PC-3 (cell line): ENCODE results near the gene PTPRA. TPM values are rescaled to one million over a fixed set of nuclear protein-coding genes. Genes with fewer than 3 reads are reported as not detected.

Source experiments
- ATAC-seq: fragments of 200-7000 bp; cut with Tn5 transposase; 2 replicates; pipeline ENCODE4 v1.9.1; 2020; ENCODE audit warnings: mild to moderate bottlenecking, moderate library complexity
- BruUV-seq: library from RNA; stranded (reverse); fragments of 400-500 nt; replicated peaks from 2 replicates; lab custom pipeline; 2021; lab: Mats Ljungman, UMichigan
- CTCF ChIA-PET: fragments of 300-600 bp; sonication (Branson Sonifier 250); formaldehyde crosslinking; loops from one replicate; lab custom pipeline; 2022; ENCODE audit warnings: antibody characterized with exemption; lab: Charles Lee
- POLR2A ChIA-PET: fragments of 300-600 bp; sonication (Branson Sonifier 250); formaldehyde crosslinking; loops from one replicate; lab custom pipeline; 2022; ENCODE audit warnings: antibody characterized with exemption; ENCODE audit not compliant: unreplicated experiment; lab: Charles Lee
- DNase-seq: peaks from one replicate; pipeline ENCODE4 v3.0.0-alpha.2; 2015
- H2AFZ ChIP-seq: fragments of 300-600 bp; sonication (generic); 2 replicates; pipeline ENCODE4 v1.6.0; 2016; ENCODE audit warnings: antibody characterized with exemption, low read length
- H3F3A ChIP-seq: fragments of 300-600 bp; sonication (generic); one replicate; pipeline ENCODE4 v1.6.0; 2017; ENCODE audit warnings: antibody characterized with exemption, low read length, control low read depth, mild to moderate bottlenecking; ENCODE audit not compliant: unreplicated experiment
- H3K27ac ChIP-seq: fragments of 300-600 bp; sonication (generic); 2 replicates; pipeline ENCODE4 v1.5.1; 2016; ENCODE audit warnings: mild to moderate bottlenecking, low read length
- H3K27me3 ChIP-seq: fragments of 300-600 bp; sonication (generic); 2 replicates; pipeline ENCODE4 v1.6.1; 2016; ENCODE audit warnings: low read length, mixed read lengths
- H3K36me3 ChIP-seq: fragments of 300-600 bp; sonication (generic); 2 replicates; pipeline ENCODE4 v1.6.1; 2016; ENCODE audit warnings: low read depth, mixed run types, low read length, mixed read lengths
- H3K4me1 ChIP-seq: fragments of 300-600 bp; sonication (generic); 2 replicates; pipeline ENCODE4 v1.5.1; 2016; ENCODE audit warnings: low read length; ENCODE audit not compliant: insufficient read depth
- H3K4me2 ChIP-seq: fragments of 300-600 bp; sonication (generic); 2 replicates; pipeline ENCODE4 v1.6.0; 2016; ENCODE audit warnings: low read length
- H3K4me3 ChIP-seq: fragments of 300-600 bp; sonication (generic); 2 replicates; pipeline ENCODE4 v1.5.1; 2016; ENCODE audit warnings: mild to moderate bottlenecking, low read length, mixed read lengths
- H3K79me2 ChIP-seq: fragments of 300-600 bp; sonication (generic); 2 replicates; pipeline ENCODE4 v1.6.1; 2017; ENCODE audit warnings: low read length, mixed read lengths
- H3K9ac ChIP-seq: fragments of 300-600 bp; sonication (generic); 2 replicates; pipeline ENCODE4 v1.6.0; 2016; ENCODE audit warnings: mild to moderate bottlenecking, low read length
- H3K9me2 ChIP-seq: fragments of 300-600 bp; sonication (generic); replicated peaks from 2 replicates; pipeline ENCODE4 v1.6.1; 2016; ENCODE audit warnings: mixed run types, low read length, mixed read lengths
- H3K9me3 ChIP-seq: fragments of 300-600 bp; sonication (generic); 2 replicates; pipeline ENCODE4 v1.6.1; 2016; ENCODE audit warnings: low read length, mixed read lengths
- H4K20me1 ChIP-seq: fragments of 300-600 bp; sonication (generic); 2 replicates; pipeline ENCODE4 v1.6.1; 2016; ENCODE audit warnings: low read length, mixed read lengths
- EZH2 ChIP-seq: fragments of 300-600 bp; sonication (generic); IDR thresholded peaks from one replicate; pipeline ENCODE4 v1.6.1; 2017; ENCODE audit warnings: antibody characterized with exemption, mild to moderate bottlenecking, low read length; ENCODE audit not compliant: unreplicated experiment
- EZH2phosphoT487 ChIP-seq: fragments of 300-600 bp; sonication (generic); IDR thresholded peaks from 2 replicates; pipeline ENCODE4 v1.6.1; 2018; ENCODE audit warnings: mild to moderate bottlenecking, antibody characterized with exemption, low read length, borderline replicate concordance
- intact Hi-C: fragments of 100-400 bp; cut with micrococcal nuclease; formaldehyde crosslinking; loops from 2 replicates; pipeline ENCODE4 v1.9.0; 2023
- total RNA-seq: library from RNA; depleted of rRNA; stranded (reverse); fragments of >200 nt; gene quantifications from 2 replicates; pipeline ENCODE4 v1.2.3, GENCODE V29; 2014
- TF ChIP-seq, protein P1 (sequence below): fragments of 300-600 bp; sonication (generic); conservative IDR thresholded peaks from 2 replicates; pipeline ENCODE4 v1.5.1; 2017; ENCODE audit warnings: antibody characterized with exemption, low read depth, mild to moderate bottlenecking, low read length

Gene PTPRA
- total RNA-seq, 1 experiment from 2014 or later = 35.0 TPM

GRCh38 chr20:2899243-2899642 lies 26.0 kb downstream of the PTPRA start:
- POLR2A ChIA-PET = no interaction called here
- Histone ChIP-seq H3K9me2 (no peaks in the 10 kb centered on the region), H3K4me1 (no peaks in the 10 kb centered on the region), H4K20me1 (peaks cover 4% of the 10 kb centered on the region; the same call in 1 of the 2 replicates), H3K27me3 (no peaks in the 10 kb centered on the region), H3K27ac (no peak overlapping the region), H2AFZ (no peak overlapping the region), H3K9ac (no peak overlapping the region), H3K4me3 (no peak overlapping the region), H3F3A (no peaks in the 10 kb centered on the region), H3K36me3 (no peaks in the 10 kb centered on the region), H3K9me3 (no peaks in the 10 kb centered on the region), H3K79me2 (peaks cover 43% of the 10 kb centered on the region), H3K4me2 (no peak overlapping the region)
- CTCF ChIA-PET = no interaction called here
- no peak for ATAC-seq
- TF ChIP-seq, protein P1, sequence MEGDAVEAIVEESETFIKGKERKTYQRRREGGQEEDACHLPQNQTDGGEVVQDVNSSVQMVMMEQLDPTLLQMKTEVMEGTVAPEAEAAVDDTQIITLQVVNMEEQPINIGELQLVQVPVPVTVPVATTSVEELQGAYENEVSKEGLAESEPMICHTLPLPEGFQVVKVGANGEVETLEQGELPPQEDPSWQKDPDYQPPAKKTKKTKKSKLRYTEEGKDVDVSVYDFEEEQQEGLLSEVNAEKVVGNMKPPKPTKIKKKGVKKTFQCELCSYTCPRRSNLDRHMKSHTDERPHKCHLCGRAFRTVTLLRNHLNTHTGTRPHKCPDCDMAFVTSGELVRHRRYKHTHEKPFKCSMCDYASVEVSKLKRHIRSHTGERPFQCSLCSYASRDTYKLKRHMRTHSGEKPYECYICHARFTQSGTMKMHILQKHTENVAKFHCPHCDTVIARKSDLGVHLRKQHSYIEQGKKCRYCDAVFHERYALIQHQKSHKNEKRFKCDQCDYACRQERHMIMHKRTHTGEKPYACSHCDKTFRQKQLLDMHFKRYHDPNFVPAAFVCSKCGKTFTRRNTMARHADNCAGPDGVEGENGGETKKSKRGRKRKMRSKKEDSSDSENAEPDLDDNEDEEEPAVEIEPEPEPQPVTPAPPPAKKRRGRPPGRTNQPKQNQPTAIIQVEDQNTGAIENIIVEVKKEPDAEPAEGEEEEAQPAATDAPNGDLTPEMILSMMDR = no peak
- TF ChIP-seq EZH2phosphoT487 (no peak), EZH2 (no peak)
- DNase-seq = no peak
- BruUV-seq = no TSS peak
- intact Hi-C loops = no loop called here

DNA sequence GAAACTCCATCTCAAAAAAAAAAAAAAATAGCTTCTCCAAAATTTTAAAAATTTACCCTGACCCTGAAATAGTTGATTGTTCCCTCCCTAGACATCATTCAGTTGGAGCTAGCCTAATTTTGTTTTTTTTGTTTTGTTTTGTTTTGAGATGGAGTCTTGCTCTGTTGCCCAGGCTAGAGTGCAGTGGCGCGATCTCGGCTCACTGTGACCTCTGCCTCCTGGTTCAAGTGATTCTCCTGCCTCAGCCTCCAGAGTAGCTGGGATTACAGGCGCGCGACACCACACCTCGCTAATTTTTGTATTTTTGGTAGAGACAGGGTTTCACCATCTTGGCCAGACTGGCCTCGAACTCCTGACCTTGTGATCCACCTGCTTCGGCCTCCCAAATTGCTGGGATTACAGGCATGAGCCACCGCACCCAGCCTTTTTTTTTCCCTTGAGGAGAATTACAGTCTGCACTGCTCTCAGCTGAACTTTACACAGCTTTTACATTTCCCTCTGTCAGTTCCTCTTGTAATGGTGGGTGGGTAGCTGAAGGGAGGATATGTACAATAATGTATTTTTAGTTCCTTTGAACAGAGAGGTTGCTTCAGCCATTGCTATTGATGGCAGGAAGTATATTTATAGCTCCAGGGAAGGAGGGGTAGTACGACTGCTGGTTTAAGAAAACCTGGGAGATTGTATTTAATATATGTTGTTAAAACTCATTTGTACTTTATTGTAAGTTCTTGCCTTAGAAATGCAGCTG lies 27.7 kb downstream of the PTPRA start:
- H3K36me3 ChIP-seq = no peaks in the 10 kb centered on the region
- no peak overlapping the region for H3K9ac ChIP-seq
- peaks cover 29% of the 10 kb centered on the region for H3K79me2 ChIP-seq
- ChIA-PET CTCF (interaction anchor here (0.5 to 0.6 kb wide), 2 partner anchors 100 to 108 kb away, joined by 3 to 4 read pairs; no protein-coding TSS in a partner anchor), POLR2A (no interaction called here)
- intact Hi-C loops = no loop called here
- DNase-seq (no peak), ATAC-seq (no peak)
- no TSS peak for BruUV-seq
- no peak overlapping the region for H3K27ac ChIP-seq
- H4K20me1 ChIP-seq = peaks cover 4% of the 10 kb centered on the region; the same call in 1 of the 2 replicates
- H3K9me3 ChIP-seq = no peaks in the 10 kb centered on the region
- no peaks in the 10 kb centered on the region for H3K4me1 ChIP-seq
- no peak overlapping the region for H3K4me2 ChIP-seq
- TF ChIP-seq EZH2phosphoT487 (no peak), EZH2 (no peak)
- TF ChIP-seq, protein P1 = no peak
- H3F3A ChIP-seq = no peaks in the 10 kb centered on the region
- H3K4me3 ChIP-seq = no peak overlapping the region
- H2AFZ ChIP-seq = no peak overlapping the region
- H3K27me3 ChIP-seq = no peaks in the 10 kb centered on the region
- H3K9me2 ChIP-seq = no peaks in the 10 kb centered on the region

- intact Hi-C loops = no loop called here
- no peaks in the 10 kb centered on the region for H3F3A ChIP-seq
- H3K27me3 ChIP-seq = no peaks in the 10 kb centered on the region
- H2AFZ ChIP-seq = no peak overlapping the region
- TF ChIP-seq EZH2phosphoT487 (no peak), EZH2 (no peak)
- TF ChIP-seq, protein P1 = no peak
- H3K9me2 ChIP-seq = no peaks in the 10 kb centered on the region
- ChIA-PET CTCF (no interaction called here), POLR2A (no interaction called here)
- no peak overlapping the region for H3K9ac ChIP-seq
- H3K4me1 ChIP-seq = no peaks in the 10 kb centered on the region
- no peaks in the 10 kb centered on the region for H3K36me3 ChIP-seq
- H3K27ac ChIP-seq = no peak overlapping the region
- no TSS peak for BruUV-seq
- H3K4me2 ChIP-seq = no peak overlapping the region
- H3K9me3 ChIP-seq = no peaks in the 10 kb centered on the region
- no peak overlapping the region for H3K4me3 ChIP-seq
- ATAC-seq (no peak), DNase-seq (no peak)
- H4K20me1 ChIP-seq = no peaks in the 10 kb centered on the region
- H3K79me2 ChIP-seq = peaks cover 17% of the 10 kb centered on the region
Observed at GRCh38 chr20:2902291-2902690, 29.0 kb downstream of the PTPRA start.
